Mesenchymal stem cell (in vitro differentiated cells and primary cell): ENCODE results near the gene LY86.

Experiments
- DNase-seq: peaks from one replicate; pipeline ENCODE4 v3.0.0-alpha.2; 2013
- H2AFZ ChIP-seq: one replicate; pipeline ENCODE4 v1.6.1; 2013; ENCODE audit warnings: low read depth, mild to moderate bottlenecking, control low read depth, inconsistent platforms, low read length, moderate library complexity
- H2AK5ac ChIP-seq: 2 replicates; pipeline ENCODE4 v1.6.1; 2013; ENCODE audit warnings: low read length, moderate library complexity, mild to moderate bottlenecking, inconsistent platforms; ENCODE audit not compliant: severe bottlenecking
- H2BK120ac ChIP-seq: one replicate; pipeline ENCODE4 v1.6.1; 2013; ENCODE audit warnings: low read depth, mild to moderate bottlenecking, inconsistent platforms, low read length, moderate library complexity
- H2BK12ac ChIP-seq, 2 experiments: one replicate each; pipeline ENCODE4 v1.6.1; 2013; ENCODE audit warnings: inconsistent platforms in 2 of 2, low read length in 2 of 2, mild to moderate bottlenecking in 2 of 2, moderate library complexity in 2 of 2, control low read depth in 1 of 2
- H2BK15ac ChIP-seq: one replicate; pipeline ENCODE4 v1.6.1; 2013; ENCODE audit warnings: mild to moderate bottlenecking, low read depth, inconsistent platforms; ENCODE audit not compliant: poor library complexity, severe bottlenecking
- H2BK5ac ChIP-seq: 2 replicates; pipeline ENCODE4 v1.6.1; 2013; ENCODE audit warnings: low read depth, mild to moderate bottlenecking, low read length, control low read depth, inconsistent platforms; ENCODE audit not compliant: poor library complexity, severe bottlenecking
- H3K14ac ChIP-seq, 2 experiments: one replicate each; pipeline ENCODE4 v1.6.1; 2013; ENCODE audit warnings: inconsistent platforms in 2 of 2, low read length in 2 of 2, control low read depth in 1 of 2, mild to moderate bottlenecking in 1 of 2, moderate library complexity in 1 of 2
- H3K18ac ChIP-seq, 2 experiments: one replicate each; pipeline ENCODE4 v1.6.1; 2013; ENCODE audit warnings: inconsistent platforms in 2 of 2, low read length in 2 of 2, control low read depth in 1 of 2, low read depth in 1 of 2, mild to moderate bottlenecking in 1 of 2
- H3K23ac ChIP-seq, 2 experiments: one replicate each; pipeline ENCODE4 v1.6.1; 2013; ENCODE audit warnings: inconsistent platforms in 2 of 2, low read length in 2 of 2, mild to moderate bottlenecking in 2 of 2, moderate library complexity in 2 of 2, control low read depth in 1 of 2
- H3K27ac ChIP-seq: 2 replicates; pipeline ENCODE4 v1.5.1; 2013; ENCODE audit warnings: mild to moderate bottlenecking, moderate library complexity, low read length, control low read depth, inconsistent platforms; ENCODE audit not compliant: poor library complexity, severe bottlenecking
- H3K27me3 ChIP-seq, 2 experiments: 2 replicates each; pipeline versions ENCODE4 v1.6.1 to v1.7.0; 2013; ENCODE audit warnings: low read length in 2 of 2, mild to moderate bottlenecking in 2 of 2, moderate library complexity in 2 of 2, control low read depth in 1 of 2, inconsistent platforms in 1 of 2; ENCODE audit not compliant: control insufficient read depth in 1 of 2, insufficient read depth in 1 of 2
- H3K36me3 ChIP-seq, 2 experiments: 2 replicates each; pipeline versions ENCODE4 v1.6.1 to v1.7.0; 2013; ENCODE audit warnings: low read length in 2 of 2, control low read depth in 1 of 2, inconsistent platforms in 1 of 2, low read depth in 1 of 2, mild to moderate bottlenecking in 1 of 2; ENCODE audit not compliant: insufficient read depth in 2 of 2, control insufficient read depth in 1 of 2
- H3K4ac ChIP-seq, 2 experiments: one replicate each; pipeline ENCODE4 v1.6.1; 2013; ENCODE audit warnings: inconsistent platforms in 2 of 2, low read length in 2 of 2, mild to moderate bottlenecking in 2 of 2, moderate library complexity in 2 of 2, control low read depth in 1 of 2, low read depth in 1 of 2
- H3K4me1 ChIP-seq: 2 replicates; pipeline ENCODE4 v1.6.1; 2013; ENCODE audit warnings: low read depth, low read length, control low read depth; ENCODE audit not compliant: control insufficient read depth, insufficient read depth
- H3K4me2 ChIP-seq: 2 replicates; pipeline ENCODE4 v1.6.1; 2013; ENCODE audit warnings: low read length, mild to moderate bottlenecking, inconsistent platforms; ENCODE audit not compliant: poor library complexity, severe bottlenecking
- H3K4me3 ChIP-seq, 2 experiments: 2 replicates each; pipeline versions ENCODE4 v1.5.1 to v1.7.0; 2013; ENCODE audit warnings: low read length in 2 of 2, mild to moderate bottlenecking in 2 of 2, control low read depth in 1 of 2, low read depth in 1 of 2; ENCODE audit not compliant: insufficient read depth in 1 of 2
- H3K79me1 ChIP-seq: replicated peaks from 2 replicates; pipeline ENCODE4 v1.6.1; 2013; ENCODE audit warnings: mild to moderate bottlenecking, control low read depth, low read length, inconsistent platforms; ENCODE audit not compliant: poor library complexity, severe bottlenecking
- H3K9ac ChIP-seq: 2 replicates; pipeline ENCODE4 v1.7.0; 2013; ENCODE audit warnings: mild to moderate bottlenecking, low read length, moderate library complexity
- H3K9me3 ChIP-seq: 2 replicates; pipeline ENCODE4 v1.7.0; 2013; ENCODE audit warnings: mild to moderate bottlenecking, low read length; ENCODE audit not compliant: control insufficient read depth
- H4K8ac ChIP-seq: one replicate; pipeline ENCODE4 v1.6.1; 2013; ENCODE audit warnings: inconsistent platforms, mild to moderate bottlenecking, low read length, moderate library complexity
- H4K91ac ChIP-seq: one replicate; pipeline ENCODE4 v1.6.1; 2013; ENCODE audit warnings: mild to moderate bottlenecking, low read length, inconsistent platforms
- WGBS: methylation state at CpG from one replicate; pipeline ENCODE4 v1.1.7; 2013; ENCODE audit warnings: mixed read lengths; 5-methylcytosine and 5-hydroxymethylcytosine counted together

The LY86 gene

GRCh38 chr6:6678185-6678671 lies 89.7 kb downstream of the LY86 start:
- Histone ChIP-seq H2AK5ac (no peak overlapping the region), H4K91ac (no peak overlapping the region), H2BK5ac (no peak overlapping the region), H4K8ac (no peak overlapping the region), H3K23ac (no peak overlapping the region), H2BK12ac (no peak overlapping the region), H3K4me1 (peaks cover 14% of the 10 kb centered on the region), H2BK15ac (no peak overlapping the region), H3K18ac (peak overlapping the region in 1 of 2 experiments; percentile 50), H3K9me3 (no peaks in the 10 kb centered on the region), H2BK120ac (no peak overlapping the region), H3K14ac (peak overlapping the region in 1 of 2 experiments; percentile 93), H3K36me3 (no peaks in the 10 kb centered on the region), H3K27ac (no peak overlapping the region), H3K4me3 (no peak overlapping the region), H3K79me1 (no peaks in the 10 kb centered on the region), H3K4ac (no peak overlapping the region), H3K9ac (peak overlapping the region; percentile 69), H3K4me2 (no peak overlapping the region), H2AFZ (no peak overlapping the region), H3K27me3 (peaks cover 0 to 2% of the 10 kb centered on the region in 2 experiments)
- 60% methylated on average over 11 of the region's 12 CpGs for WGBS
- DNase-seq: peak; percentile 88

GRCh38 chr6:6678811-6679210 lies 90.3 kb downstream of the LY86 start:
- H3K9me3 ChIP-seq: no peaks in the 10 kb centered on the region
- H4K8ac ChIP-seq: no peak overlapping the region
- no peak overlapping the region for H2BK120ac ChIP-seq
- peak overlapping the region in 1 of 2 experiments; percentile 1 for H3K4ac ChIP-seq
- H3K4me2 ChIP-seq: peak overlapping the region; percentile 12
- H3K9ac ChIP-seq: no peak overlapping the region
- no peaks in the 10 kb centered on the region for H3K36me3 ChIP-seq
- peak overlapping the region; percentile 37 to 58 for H3K18ac ChIP-seq
- no peak for DNase-seq
- H3K79me1 ChIP-seq: no peaks in the 10 kb centered on the region
- no peak overlapping the region for H3K23ac ChIP-seq
- H3K4me1 ChIP-seq: peaks cover 18% of the 10 kb centered on the region
- no peak overlapping the region for H3K4me3 ChIP-seq
- no peak overlapping the region for H2AK5ac ChIP-seq
- no peak overlapping the region for H2AFZ ChIP-seq
- H2BK12ac ChIP-seq: no peak overlapping the region
- H4K91ac ChIP-seq: no peak overlapping the region
- H2BK5ac ChIP-seq: no peak overlapping the region
- WGBS: 59% methylated on average over 11 of the region's 11 CpGs
- H3K27me3 ChIP-seq: peaks cover 0 to 3% of the 10 kb centered on the region in 2 experiments
- H3K14ac ChIP-seq: peak overlapping the region in 1 of 2 experiments; percentile 56
- no peak overlapping the region for H3K27ac ChIP-seq
- H2BK15ac ChIP-seq: no peak overlapping the region

- H3K4ac ChIP-seq: no peak overlapping the region
- H3K79me1 ChIP-seq: no peaks in the 10 kb centered on the region
- no peak overlapping the region for H3K9ac ChIP-seq
- H3K4me1 ChIP-seq: peaks cover 22% of the 10 kb centered on the region
- H3K27me3 ChIP-seq: peaks cover 0 to 3% of the 10 kb centered on the region in 2 experiments
- H3K14ac ChIP-seq: no peak overlapping the region
- H2BK15ac ChIP-seq: no peak overlapping the region
- H2BK12ac ChIP-seq: no peak overlapping the region
- 91% methylated on average over 5 of the region's 5 CpGs for WGBS
- H3K9me3 ChIP-seq: no peaks in the 10 kb centered on the region
- H2BK120ac ChIP-seq: no peak overlapping the region
- H2AK5ac ChIP-seq: no peak overlapping the region
- H3K4me2 ChIP-seq: no peak overlapping the region
- no peak overlapping the region for H2AFZ ChIP-seq
- H3K36me3 ChIP-seq: no peaks in the 10 kb centered on the region
- H2BK5ac ChIP-seq: no peak overlapping the region
- no peak overlapping the region for H3K27ac ChIP-seq
- no peak overlapping the region for H4K8ac ChIP-seq
- no peak overlapping the region for H3K23ac ChIP-seq
- H3K18ac ChIP-seq: no peak overlapping the region
- no peak overlapping the region for H4K91ac ChIP-seq
- no peak for DNase-seq
- H3K4me3 ChIP-seq: no peak overlapping the region
Observed at GRCh38 chr6:6679633-6680032, 91.1 kb downstream of the LY86 start.

- Histone ChIP-seq H4K8ac (no peak overlapping the region), H2AK5ac (no peak overlapping the region), H2BK120ac (no peak overlapping the region), H3K27me3 (peaks cover 0 to 3% of the 10 kb centered on the region in 2 experiments), H3K4me3 (no peak overlapping the region), H2BK15ac (no peak overlapping the region), H4K91ac (no peak overlapping the region), H3K27ac (no peak overlapping the region), H3K4ac (no peak overlapping the region), H2BK12ac (no peak overlapping the region), H3K4me2 (no peak overlapping the region), H3K23ac (no peak overlapping the region), H3K36me3 (no peaks in the 10 kb centered on the region), H2BK5ac (no peak overlapping the region), H3K9ac (no peak overlapping the region), H3K9me3 (no peaks in the 10 kb centered on the region), H3K4me1 (peaks cover 22% of the 10 kb centered on the region), H3K18ac (no peak overlapping the region), H3K79me1 (no peaks in the 10 kb centered on the region), H2AFZ (no peak overlapping the region), H3K14ac (no peak overlapping the region)
- DNase-seq: no peak
Observed at GRCh38 chr6:6680526-6680925, 92.0 kb downstream of the LY86 start.
